Esophagus muscularis mucosa (tissue), 4 donors: ENCODE results near the gene ACKR2. TPM values are rescaled to one million over a fixed set of nuclear protein-coding genes. Genes with fewer than 3 reads are reported as not detected.

Source experiments
- DNase-seq: peaks from one replicate; pipeline ENCODE4 v3.0.0-alpha.2; 2017; ENCODE audit errors: extremely low spot score
- H3K27ac ChIP-seq, 4 donors: fragments of 200-600 bp; sonication (generic); replicated peaks in 1 of 4; 1 replicate in 3 of 4; 2 replicates in 1 of 4; pipeline ENCODE4 v1.5.1; 2016 to 2019; ENCODE audit warnings: mild to moderate bottlenecking in 1 of 4
- H3K27me3 ChIP-seq, 4 donors: fragments of 200-600 bp; sonication (generic); one replicate each; pipeline versions ENCODE4 v1.5.1 to v1.6.0; 2016 to 2019
- H3K36me3 ChIP-seq, 4 donors: fragments of 200-600 bp; sonication (generic); one replicate each; pipeline ENCODE4 v1.5.1; 2016 to 2019
- H3K4me1 ChIP-seq, 4 donors: fragments of 200-600 bp; sonication (generic); one replicate each; pipeline ENCODE4 v1.5.1; 2016 to 2019
- H3K4me3 ChIP-seq, 4 donors: fragments of 200-600 bp; sonication (generic); 1 replicate in 2 of 4; 2 replicates in 2 of 4; pipeline ENCODE4 v1.5.1; 2016 to 2019; ENCODE audit warnings: mild to moderate bottlenecking in 4 of 4, moderate library complexity in 1 of 4
- H3K9me3 ChIP-seq, 4 donors: fragments of 200-600 bp; sonication (generic); 1 replicate in 3 of 4; 2 replicates in 1 of 4; pipeline ENCODE4 v1.5.1; 2016 to 2019
- CTCF ChIP-seq, 3 experiments: fragments of 200-600 bp in 2 of 3; fragments of 450-650 bp in 1 of 3; sonication (generic) in 2 of 3; IDR thresholded peaks; one replicate each; pipeline ENCODE4 v1.5.1; 2017 to 2019; ENCODE audit warnings: antibody characterized with exemption in 3 of 3, mild to moderate bottlenecking in 2 of 3, moderate library complexity in 1 of 3
- EP300 ChIP-seq: sonication (generic); formaldehyde crosslinking; IDR thresholded peaks from one replicate; pipeline ENCODE4 v1.6.1; 2017; ENCODE audit warnings: antibody characterized with exemption
- POLR2A ChIP-seq: fragments of 450-650 bp; IDR thresholded peaks from one replicate; pipeline ENCODE4 v1.6.1; 2017; ENCODE audit warnings: antibody characterized with exemption, moderate library complexity, mild to moderate bottlenecking, low read depth
- POLR2AphosphoS5 ChIP-seq, 2 donors: sonication (generic); formaldehyde crosslinking; IDR thresholded peaks; one replicate each; pipeline ENCODE4 v1.6.1; 2017; ENCODE audit warnings: antibody characterized with exemption in 2 of 2
- WGBS: methylation state at CpG from one replicate; pipeline ENCODE4 v1.1.5; 2018; 5-methylcytosine and 5-hydroxymethylcytosine counted together
- intact Hi-C: fragments of 100-400 bp; cut with DNase I; formaldehyde crosslinking; loops from one replicate; pipeline ENCODE4 v1.15.1; 2023
- total RNA-seq, 4 donors: library from RNA; depleted of rRNA; stranded (reverse); fragments of >200 nt; gene quantifications; one replicate each; pipeline versions ENCODE4 v1.1.0 to v1.2.1, GENCODE V29; 2016

Gene ACKR2
- total RNA-seq, 4 donors from 2014 or later, result 2.5 to 15.9 (median 7.6) TPM

- Histone ChIP-seq H3K36me3 (no peaks in the 10 kb centered on the region), H3K9me3 (peaks cover 0 to under 1% (median 0%) of the 10 kb centered on the region in 4 donors), H3K4me1 (peaks cover 7 to 13% (median 10%) of the 10 kb centered on the region in 4 donors), H3K4me3 (no peak overlapping the region), H3K27ac (no peak overlapping the region), H3K27me3 (no peaks in the 10 kb centered on the region)
- no peak for TF ChIP-seq EP300
- no peak for DNase-seq
- intact Hi-C loops, result no loop called here
These were observed 45.9 kb downstream of the ACKR2 start for GRCh38 chr3:42855219-42855546.

GRCh38 chr3:42855547-42856380 lies 46.5 kb downstream of the ACKR2 start:
- Histone ChIP-seq H3K27me3 (no peaks in the 10 kb centered on the region), H3K36me3 (no peaks in the 10 kb centered on the region), H3K27ac (no peak overlapping the region), H3K9me3 (peaks cover 0 to 6% (median 0%) of the 10 kb centered on the region in 4 donors), H3K4me1 (peaks cover 7 to 11% (median 10%) of the 10 kb centered on the region in 4 donors), H3K4me3 (no peak overlapping the region)
- WGBS, result 69% methylated on average over 4 of the region's 4 CpGs
- TF ChIP-seq POLR2AphosphoS5 (IDR thresholded peaks at IDR 0.05) (no peak), CTCF (IDR thresholded peaks at IDR 0.05) (no peak), POLR2A (no peak), EP300 (no peak)
- intact Hi-C loops, result no loop called here
- DNase-seq, result no peak

GRCh38 chr3:42856544-42856943 lies 47.3 kb downstream of the ACKR2 start:
- DNase-seq, result no peak
- 90% methylated on average over 3 of the region's 3 CpGs for WGBS
- H3K27me3 ChIP-seq, result no peaks in the 10 kb centered on the region
- H3K4me1 ChIP-seq, result peaks cover 2 to 11% (median 9%) of the 10 kb centered on the region in 4 donors
- peaks cover 0 to 6% (median 0%) of the 10 kb centered on the region in 4 donors for H3K9me3 ChIP-seq
- no peaks in the 10 kb centered on the region for H3K36me3 ChIP-seq
- TF ChIP-seq CTCF (IDR thresholded peaks at IDR 0.05) (no peak), POLR2AphosphoS5 (IDR thresholded peaks at IDR 0.05) (no peak), EP300 (no peak), POLR2A (no peak)
- no peak overlapping the region for H3K27ac ChIP-seq
- H3K4me3 ChIP-seq, result no peak overlapping the region
- intact Hi-C loops, result no loop called here

- H3K9me3 ChIP-seq, result peaks cover 0 to 6% (median 0%) of the 10 kb centered on the region in 4 donors
- H3K4me1 ChIP-seq, result no peaks in the 10 kb centered on the region
- WGBS, result 93% methylated on average over 15 of the region's 15 CpGs
- H3K27me3 ChIP-seq, result no peaks in the 10 kb centered on the region
- H3K27ac ChIP-seq, result no peak overlapping the region
- no peaks in the 10 kb centered on the region for H3K36me3 ChIP-seq
- no peak overlapping the region for H3K4me3 ChIP-seq
- no peak for DNase-seq
- no peak for TF ChIP-seq EP300
- TF ChIP-seq POLR2A, result no peak
- TF ChIP-seq POLR2AphosphoS5 (IDR thresholded peaks at IDR 0.05), result no peak
- no peak for TF ChIP-seq CTCF (IDR thresholded peaks at IDR 0.05)
- intact Hi-C loops, result no loop called here
These were observed 55.2 kb downstream of the ACKR2 start for GRCh38 chr3:42864321-42864950.

- Histone ChIP-seq H3K27ac (no peak overlapping the region), H3K27me3 (no peaks in the 10 kb centered on the region), H3K4me1 (no peaks in the 10 kb centered on the region), H3K36me3 (no peaks in the 10 kb centered on the region), H3K4me3 (no peak overlapping the region), H3K9me3 (peaks cover 0 to 5% (median 0%) of the 10 kb centered on the region in 4 donors)
- intact Hi-C loops, result no loop called here
- 88% methylated on average over 8 of the region's 8 CpGs for WGBS
- DNase-seq, result no peak
- TF ChIP-seq CTCF (IDR thresholded peaks at IDR 0.05) (no peak), POLR2AphosphoS5 (IDR thresholded peaks at IDR 0.05) (no peak), POLR2A (no peak), EP300 (no peak)
These were observed 56.0 kb downstream of the ACKR2 start for GRCh38 chr3:42865256-42865655.
